ENCODE results near the gene KARS1.

KARS1 gene

DNA sequence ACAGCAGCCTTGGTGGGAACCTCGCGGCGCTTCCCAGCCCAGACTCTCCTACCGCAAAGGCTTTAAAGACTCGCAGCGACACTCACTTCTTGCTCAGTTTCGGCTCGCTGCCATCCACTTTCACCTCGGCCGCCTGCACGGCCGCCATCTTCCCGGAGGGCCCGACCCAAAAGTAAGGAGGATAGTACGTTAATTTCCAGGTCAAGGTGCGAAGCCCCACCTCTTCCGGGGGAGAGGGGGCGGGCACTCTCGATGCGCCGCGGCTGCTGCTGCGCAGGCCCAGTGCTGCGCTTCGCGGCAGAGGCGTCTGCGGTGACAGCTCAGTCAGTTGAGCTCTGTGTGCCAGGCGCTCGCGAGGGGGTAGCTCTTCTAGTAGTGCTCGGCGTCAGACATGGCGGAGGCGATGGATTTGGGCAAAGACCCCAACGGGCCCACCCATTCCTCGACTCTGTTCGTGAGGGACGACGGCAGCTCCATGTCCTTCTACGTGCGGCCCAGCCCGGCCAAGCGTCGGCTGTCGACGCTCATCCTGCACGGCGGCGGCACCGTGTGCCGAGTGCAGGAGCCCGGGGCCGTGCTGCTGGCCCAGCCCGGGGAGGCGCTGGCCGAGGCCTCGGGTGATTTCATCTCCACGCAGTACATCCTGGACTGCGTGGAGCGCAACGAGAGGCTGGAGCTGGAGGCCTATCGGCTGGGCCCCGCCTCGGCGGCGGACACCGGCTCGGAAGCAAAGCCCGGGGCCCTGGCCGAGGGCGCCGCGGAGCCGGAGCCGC, at the start of gene KARS1, which contains the start of gene TERF2IP:
TSS of gene KARS1 (minus strand) at position 174 of the 773 bp plus-strand sequence. CDS start at position 148, 26 bp downstream.
TSS of gene TERF2IP (plus strand) at position 282 of the 773 bp plus-strand sequence. CDS start at position 392, 110 bp downstream.
- DNase-seq = peak; percentile 94

DNA sequence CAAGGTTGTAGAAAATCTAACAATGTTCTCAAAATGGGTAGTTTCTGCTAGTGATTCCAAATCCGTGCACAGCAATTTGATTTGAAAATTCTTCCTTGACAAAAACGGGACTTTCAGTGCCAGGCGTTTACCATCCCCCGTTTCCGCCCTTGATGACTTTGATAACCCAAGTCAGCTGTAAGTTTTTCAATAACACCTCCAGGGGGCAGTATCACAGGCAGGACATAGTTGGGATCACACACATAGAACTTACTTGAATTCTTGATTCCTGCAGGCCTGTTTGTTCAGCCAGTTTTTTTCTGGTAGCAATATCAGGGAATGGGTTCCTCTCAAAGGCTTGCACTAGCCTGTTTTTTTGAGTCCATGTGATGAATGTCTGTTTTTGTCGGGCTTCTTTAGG, 48.2 kb upstream of the KARS1 start:
- no peak for DNase-seq

DNA sequence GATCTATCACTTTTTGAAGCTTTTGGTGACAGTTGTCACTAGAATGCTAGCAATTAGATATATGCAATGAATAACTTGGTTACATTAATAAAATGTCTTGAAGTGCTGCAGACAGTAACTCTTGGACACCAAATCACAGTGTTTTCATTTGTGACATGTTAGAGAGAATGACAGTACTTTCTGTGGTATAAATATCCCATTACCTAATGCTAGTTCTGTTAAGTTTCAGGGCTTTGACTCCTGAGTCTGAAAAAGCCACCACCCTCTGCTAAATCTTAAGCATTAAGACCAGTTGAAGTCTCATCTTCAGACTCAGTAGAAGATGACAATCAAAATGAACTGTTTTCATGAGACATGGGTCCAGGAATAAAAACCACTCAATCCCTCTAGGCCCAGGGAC, 39.9 kb upstream of the KARS1 start:
- DNase-seq = no peak

DNA sequence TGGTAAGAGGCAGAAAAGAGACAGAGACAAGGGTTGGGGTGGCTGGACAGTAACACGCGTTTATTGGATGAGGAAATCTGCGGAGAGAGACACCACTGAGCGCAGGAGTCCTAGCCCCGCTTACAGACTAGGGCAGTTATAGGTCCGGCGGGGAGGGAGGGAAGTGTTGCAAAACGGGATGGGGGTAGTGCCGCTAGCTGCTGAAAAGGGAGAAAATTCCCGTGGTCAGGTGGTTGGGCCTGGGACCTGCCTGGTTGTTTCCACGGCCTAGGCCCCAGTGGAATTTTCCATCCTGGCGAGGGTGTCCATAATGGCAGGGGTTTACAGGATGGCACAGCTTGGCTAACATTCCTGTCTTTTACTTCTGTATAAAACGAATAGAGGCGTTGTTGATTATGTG, 34.8 kb upstream of the KARS1 start:
- DNase-seq = no peak

DNA sequence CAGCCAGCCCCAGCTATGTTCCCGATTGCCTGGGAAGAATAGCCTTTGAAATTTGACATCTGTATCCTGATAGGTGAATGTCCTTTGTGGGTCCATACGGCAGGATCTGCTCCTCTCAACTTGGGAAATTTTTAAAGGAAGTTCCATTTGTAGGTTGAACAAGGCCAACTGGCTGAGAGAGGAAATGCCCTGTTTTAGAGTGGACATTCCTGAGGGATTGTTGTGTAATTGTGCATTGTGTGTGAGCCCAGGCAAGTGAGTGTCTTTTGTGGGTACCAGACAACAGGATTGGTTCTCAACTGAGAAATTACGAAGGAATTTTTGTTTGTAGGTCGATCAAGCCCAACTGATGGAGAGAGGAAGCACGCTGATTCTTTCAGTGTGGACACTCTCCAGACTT, 31.9 kb upstream of the KARS1 start:
- no peak for DNase-seq

DNA sequence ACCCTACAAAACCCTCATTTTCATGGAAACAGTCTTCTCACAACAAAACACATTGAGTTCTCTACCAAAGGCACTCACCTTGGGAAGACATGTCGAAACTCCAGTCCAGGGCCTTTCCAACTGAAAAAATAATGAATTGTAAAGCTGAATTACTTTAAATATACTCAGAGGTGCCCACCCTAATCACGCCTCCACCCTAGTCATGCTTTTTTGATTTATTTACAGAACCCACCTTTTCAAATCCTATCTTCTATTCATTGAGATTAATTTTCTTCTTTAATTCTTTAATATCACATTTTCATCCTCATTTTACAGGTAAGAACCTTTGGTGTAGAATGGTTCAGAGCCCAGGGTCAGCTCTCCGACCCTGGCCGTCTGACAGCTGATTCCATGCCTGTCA, 29.4 kb upstream of the KARS1 start, which contains the start of gene CPHXL2:
TSS of gene CPHXL2 (minus strand) at position 101 of the 400 bp plus-strand sequence. CDS start at position 91, 10 bp downstream.
- no peak for DNase-seq

DNA sequence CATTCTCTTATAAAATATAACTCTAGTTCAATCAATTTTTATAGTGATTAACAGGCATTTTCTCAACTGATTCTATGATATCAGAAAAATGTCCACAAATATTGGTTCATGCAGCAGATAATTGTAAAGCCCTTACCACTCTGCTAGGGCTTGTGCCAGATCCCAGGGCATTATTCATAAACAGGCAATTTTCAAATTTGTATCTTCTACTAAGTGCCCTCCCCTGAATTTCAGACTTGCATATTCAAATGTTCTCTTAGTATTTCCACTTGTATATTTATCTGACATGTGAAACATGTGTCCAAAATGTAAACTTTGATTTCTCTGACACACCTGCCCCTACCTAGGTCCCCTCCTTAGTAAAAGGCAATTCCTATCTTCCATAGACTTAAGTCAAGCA, 20.0 kb upstream of the KARS1 start:
- no peak for DNase-seq

DNA sequence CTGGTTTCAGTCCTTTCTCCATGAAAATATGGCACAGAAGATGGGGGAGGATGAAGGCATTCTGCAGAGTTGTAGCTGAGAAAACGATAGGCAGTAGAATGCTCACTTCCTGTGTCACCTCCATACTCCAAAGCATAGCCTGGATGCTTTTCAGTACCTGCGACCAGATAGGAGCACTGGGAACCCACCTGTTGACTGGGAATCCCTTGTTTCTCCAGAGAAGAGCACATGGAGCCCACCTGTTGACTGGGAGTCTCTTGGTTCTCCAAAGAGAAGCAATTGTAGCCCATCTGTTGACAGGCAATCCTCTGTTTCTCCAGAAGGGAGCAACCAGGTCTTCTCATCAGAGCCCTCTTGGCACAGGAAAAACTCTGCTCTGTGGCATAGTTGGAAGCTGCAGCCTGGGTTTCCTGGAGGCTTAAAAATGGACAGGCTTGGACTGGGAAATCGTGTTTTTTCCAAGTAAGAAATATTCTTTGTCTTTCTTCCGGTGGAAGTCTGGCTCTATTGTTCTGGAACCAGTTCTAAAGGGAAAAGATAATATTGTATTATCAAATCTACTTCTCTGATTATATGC, 13.3 kb upstream of the KARS1 start:
- DNase-seq = no peak

DNA sequence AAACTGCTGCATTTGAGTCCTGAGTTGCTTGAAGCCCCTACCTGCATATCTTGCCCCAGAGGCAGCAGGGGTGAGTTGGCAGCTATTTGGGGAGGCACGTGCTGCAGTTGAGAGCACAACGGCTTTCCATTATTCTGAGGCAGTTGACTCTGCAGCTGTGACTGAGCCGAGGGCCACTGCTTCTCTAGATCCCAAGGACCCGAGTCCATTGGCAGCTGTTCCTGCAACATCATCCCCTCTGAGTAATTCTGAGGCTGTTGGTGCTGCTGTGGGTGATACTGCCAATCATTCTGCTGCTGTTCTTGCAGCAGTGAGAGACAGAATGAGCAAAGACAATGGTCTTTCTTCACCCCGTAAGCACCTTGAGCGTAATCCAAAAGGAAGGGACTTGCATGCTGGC, 12.9 kb upstream of the KARS1 start:
- no peak for DNase-seq

DNA sequence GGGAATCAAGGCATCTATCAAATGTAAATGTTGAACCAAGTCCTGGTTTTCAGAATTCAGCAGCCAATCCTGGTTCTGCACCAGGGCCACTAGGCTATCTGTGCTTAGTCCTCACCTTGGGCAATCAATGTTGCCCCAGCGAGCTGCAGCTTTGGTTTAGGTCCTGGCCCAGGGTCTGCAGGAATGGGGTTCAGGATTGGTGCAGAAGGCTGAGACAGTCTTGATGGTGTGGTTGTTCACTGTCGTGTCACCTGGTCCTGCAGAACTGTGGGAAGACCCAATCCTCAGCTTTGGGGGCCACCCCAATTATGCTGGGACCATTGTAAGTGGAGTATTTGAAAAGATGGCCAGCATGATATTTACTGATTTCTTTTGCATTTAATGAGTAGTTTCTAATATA, 10.7 kb upstream of the KARS1 start:
- DNase-seq = no peak

DNA sequence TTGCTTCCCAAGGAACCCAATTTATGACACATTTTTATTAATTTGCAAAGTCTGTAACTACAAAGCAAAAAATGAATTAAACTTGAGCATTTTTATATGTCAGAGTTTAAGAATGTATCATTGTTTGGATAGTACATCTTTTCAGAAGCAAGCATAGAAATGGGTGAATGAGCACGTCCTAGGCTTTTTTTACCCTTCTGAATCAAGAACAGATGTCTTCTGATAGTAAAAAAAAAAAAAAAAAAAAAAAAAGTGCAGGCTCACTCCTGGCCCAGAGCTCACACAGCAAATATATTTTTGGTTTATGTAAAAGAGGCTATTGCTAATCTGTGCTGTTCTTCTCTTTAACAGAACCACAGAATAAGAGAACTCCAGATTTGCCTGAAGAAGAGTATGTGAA, 6.5 kb upstream of the KARS1 start:
- DNase-seq = no peak

DNA sequence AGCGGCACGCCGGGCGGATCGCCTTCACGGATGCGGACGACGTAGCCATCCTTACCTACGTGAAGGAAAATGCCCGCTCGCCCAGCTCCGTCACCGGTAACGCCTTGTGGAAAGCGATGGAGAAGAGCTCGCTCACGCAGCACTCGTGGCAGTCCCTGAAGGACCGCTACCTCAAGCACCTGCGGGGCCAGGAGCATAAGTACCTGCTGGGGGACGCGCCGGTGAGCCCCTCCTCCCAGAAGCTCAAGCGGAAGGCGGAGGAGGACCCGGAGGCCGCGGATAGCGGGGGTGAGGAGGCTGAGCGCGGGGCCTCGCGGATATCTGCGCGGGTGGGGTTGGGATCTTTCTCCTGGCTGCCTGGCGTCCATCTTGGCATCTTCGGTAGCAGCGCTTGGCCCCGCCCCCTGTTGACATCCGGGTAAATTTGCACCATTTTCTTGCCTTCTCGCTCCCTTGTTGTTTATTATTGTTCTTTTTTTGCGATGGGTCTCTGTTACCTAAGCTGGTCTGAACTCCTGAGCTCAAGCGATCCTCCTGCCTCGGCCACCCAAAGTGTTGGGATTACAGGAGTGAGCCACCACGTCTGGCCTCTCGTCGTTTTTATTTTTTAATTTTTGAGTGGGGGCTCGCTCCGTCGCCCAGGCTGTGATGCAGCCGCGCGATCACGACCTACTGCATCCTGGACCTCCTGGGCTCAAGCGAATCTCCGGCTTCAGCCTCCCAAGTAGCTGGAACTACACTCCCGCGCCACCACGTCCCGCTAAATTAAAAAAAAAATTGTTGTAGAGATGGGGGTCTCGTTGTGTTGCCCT, 1.0 kb upstream of the KARS1 start:
- peak; percentile 77 for DNase-seq

DNA sequence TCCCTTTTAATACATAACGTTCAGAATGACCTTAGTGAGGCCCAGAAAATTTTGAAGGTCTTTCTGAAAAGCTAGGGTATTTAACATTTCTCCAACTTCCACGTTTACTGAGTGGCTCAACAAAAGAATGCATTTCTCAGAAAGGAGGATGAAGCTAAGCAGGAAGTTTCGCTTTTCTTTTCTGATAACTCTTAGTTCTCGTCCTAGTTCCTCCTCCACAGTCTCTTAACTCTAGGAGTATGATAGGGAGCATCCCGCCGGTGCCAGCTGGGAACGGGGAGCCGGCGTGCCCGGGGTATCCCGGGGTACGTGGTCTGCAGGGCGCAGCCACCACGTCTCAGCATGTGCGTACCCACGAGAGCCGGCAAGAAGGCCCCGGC, 363 bp downstream of the KARS1 start:
- no peak for DNase-seq

DNA sequence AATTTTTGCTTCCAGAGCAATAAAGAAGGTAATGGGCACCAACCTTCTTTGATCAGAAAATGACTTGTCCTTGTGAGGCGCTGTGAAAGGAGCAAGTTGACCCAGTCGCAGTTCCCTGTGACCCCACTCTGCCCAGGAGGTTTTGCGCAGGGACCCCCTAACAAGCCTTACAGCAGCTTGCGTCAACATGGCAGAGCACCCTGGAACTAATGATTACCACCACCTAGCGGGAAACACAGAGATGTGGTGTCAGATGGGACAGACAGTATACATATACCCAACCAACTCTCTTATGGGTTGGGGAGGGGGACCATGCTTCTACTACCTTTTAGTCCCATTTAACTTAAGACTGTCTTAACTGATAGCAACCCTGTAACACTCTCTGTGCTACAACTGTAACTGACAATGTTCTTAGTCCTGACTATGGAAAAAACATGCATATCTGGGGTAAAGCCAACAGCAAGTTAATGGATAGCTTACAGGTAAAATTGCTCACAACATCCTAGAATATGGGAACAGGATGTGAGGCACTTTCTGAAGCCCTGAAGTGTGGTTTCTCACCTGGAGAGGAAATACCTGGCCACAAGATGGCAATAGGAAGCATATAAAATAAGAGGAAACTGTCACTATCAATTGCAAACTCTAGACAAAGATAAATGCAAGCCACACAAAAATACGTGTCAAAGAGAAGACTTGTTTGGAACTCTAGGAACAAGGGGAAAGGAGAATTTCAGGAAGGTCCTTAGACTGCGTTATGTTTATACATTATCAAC, 3.0 kb downstream of the KARS1 start:
- peak; percentile 79 for DNase-seq

DNA sequence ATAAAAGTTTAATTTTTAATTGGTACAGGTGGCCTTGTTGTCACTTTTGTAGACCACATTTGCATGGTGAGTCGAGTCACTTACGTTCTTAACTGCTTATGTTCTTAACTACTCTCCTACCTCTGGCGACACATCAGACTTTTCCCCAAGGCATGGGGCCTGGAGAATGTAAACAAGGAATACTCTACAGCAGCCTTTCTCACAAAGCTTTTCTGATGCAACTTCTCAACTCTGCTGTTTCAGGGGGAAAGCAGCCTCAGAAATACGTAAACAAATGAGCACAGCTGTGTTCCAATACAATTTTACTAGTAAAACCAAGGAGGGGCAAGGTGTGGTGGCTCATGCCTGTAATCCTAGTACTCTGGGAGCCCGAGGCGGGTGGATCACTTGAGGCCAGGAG, 6.9 kb downstream of the KARS1 start:
- no peak for DNase-seq

DNA sequence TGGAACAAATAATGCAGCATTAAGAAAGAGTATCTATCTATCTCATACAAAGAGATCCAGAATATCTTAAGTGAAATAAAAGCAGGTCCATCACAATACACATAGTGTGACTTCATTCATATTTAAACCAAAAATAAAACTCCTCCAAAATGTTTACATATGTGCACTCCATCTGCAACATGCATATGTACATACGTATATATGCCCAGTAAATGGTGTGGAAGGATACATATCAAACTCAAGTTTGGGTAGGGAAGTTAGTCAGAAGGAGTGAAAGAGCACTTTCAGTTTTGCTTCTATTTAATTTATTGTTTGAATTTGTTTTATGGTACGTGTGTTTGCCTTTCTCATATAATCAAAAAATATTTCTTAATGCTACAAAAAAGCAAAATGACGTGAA, 12.4 kb downstream of the KARS1 start:
- DNase-seq = no peak

DNA sequence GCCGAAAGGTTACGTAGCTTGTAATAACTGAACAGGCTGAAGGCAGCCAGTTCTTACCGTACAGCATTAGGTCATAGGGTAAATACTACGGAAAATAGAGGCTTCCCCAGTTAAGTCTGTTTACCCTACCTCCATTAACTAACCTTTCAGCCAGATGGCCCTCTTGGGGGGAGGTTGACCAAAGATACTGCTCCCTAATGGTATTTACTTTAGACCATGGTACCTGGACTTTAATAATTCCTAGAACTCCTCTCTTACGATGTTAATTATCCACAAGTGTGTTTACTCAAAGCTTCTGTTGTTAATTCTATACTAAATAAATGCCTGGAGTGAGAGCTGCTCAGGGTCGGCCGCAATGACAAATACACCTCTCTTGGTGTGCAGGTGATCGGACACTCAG, 14.6 kb downstream of the KARS1 start:
- no peak for DNase-seq

DNA sequence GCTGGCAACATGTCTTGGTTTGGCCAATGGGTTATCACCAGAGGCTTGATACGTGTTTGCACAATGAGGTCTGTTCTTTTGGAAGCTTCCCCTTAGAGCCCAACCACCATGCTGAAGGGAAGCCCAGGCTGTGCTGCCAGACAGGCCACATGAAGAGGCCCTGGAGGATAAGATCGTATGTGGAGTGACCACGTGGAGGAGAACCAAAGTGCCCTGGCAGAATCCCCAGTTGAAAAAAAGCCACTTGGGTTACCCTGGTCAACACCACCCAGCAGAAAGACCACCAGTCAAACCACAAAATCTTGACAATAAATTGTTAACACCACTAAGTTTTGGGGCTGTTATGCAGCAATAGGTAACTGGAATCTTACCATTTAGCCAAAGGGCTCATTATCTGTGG, 17.4 kb downstream of the KARS1 start:
- DNase-seq = no peak

DNA sequence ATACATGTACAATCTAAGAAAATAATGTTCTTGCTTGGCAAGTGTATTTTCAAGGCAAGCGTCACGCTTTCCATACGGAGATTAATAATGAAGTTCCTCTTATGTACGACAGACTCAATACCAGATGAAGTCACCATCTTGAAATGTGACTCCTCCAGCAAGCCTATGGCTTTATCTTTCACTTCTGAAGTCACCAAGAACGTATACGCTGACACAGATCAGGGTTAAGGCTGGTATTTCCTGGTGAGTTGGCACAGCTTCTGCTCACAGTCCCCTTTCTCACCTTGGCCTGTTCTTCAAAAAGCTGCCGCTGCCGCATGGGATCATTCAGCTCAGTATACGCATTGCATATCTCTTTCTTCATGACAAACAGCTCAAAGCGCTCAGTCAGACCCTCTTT, 18.3 kb downstream of the KARS1 start:
- no peak for DNase-seq

DNA sequence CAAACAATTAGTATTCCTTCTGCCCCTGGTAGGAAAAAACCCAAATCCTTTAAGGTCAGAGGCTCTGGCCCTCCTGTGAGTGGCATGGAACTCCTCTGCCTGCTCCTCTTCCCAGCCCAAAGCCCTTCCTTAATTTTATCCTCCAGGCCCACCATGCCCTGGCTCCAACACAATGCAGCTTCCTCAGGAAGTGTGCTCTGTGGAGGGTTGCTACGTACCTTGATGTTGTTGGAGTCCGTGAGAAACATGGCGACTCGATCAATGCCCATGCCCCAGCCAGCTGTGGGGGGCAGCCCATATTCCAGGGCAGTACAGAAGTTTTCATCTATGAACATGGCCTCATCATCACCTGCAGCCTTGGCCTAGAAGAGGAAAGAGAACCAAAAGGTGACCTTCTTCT, 19.1 kb downstream of the KARS1 start:
- no peak for DNase-seq

DNA sequence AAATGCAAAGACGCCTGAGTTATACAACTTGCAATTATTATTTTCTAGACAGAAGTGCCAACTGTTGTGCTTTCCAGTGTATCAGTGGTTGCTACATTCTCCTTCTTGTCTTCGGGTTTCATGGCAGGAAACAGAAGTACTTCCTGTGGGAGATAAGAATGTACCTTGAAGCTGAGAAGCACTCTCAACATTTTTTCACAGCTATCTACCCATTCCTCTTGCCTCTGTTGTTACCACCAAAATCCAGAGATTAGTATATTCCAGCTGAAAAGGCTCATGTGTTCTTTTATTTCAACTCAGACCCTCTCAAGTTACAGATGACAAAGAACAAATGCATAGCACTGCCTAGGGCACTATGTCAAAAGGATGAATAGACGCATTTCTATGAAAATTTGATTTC, 19.6 kb downstream of the KARS1 start:
- DNase-seq = no peak

DNA sequence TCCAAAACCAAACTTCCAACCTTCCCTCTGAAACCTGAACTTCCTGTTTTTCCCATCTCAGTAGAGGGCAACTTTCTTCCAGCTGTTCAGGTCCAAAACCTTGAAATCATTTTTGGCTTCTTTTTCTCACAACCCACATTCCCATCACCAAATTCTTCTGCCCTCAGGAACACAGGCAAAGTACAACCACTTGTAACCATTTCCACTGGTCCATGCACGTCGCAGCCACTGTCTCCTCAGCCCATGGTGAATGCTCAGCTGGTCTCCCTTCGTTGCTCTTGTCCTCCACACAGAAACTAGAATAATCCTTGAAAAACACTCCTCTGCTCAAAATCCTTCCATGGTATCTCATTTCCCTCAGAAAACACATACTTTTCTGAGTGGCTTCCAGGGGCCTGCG, 20.7 kb downstream of the KARS1 start:
- DNase-seq = no peak

DNA sequence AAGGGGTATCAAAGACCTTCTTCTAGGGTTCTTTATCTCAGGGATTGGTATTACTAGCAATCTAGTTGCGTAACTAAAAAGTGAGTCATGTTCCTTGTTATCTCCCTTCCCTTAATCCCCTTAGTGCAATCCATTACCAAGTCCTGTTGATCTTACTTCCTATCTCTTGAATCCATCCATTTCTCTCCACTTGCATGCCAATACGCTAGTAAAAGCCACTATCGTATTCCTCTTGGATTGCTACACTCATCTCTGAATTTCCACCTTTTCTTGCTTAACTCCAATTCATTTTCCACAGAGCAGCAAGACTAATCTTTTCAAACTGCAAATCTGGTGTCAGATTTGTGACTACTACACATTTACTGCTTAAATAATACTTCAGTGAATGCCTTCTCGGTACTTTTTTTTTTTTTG, 22.5 kb downstream of the KARS1 start:
- peak; percentile 54 for DNase-seq

Measured in NCI-H82 (cell line).